H9 (cell line): ENCODE data around the gene MTHFD1L. TPM values are rescaled to one million over a fixed set of nuclear protein-coding genes. Genes with fewer than 3 reads are reported as not detected.

ENCODE experiments used
- DNase-seq: peaks from one replicate; pipeline ENCODE4 v3.0.0-alpha.2; 2017
- H2AFZ ChIP-seq: one replicate; pipeline ENCODE4 v1.6.1; 2013; ENCODE audit warnings: mild to moderate bottlenecking, low read length, control low read depth, moderate library complexity
- H2AK5ac ChIP-seq: 2 replicates; pipeline ENCODE4 v1.6.1; 2013; ENCODE audit warnings: low read length, control low read depth, mixed read lengths; ENCODE audit not compliant: insufficient read length
- H2BK120ac ChIP-seq: one replicate; pipeline ENCODE4 v1.6.1; 2013; ENCODE audit warnings: low read depth, mild to moderate bottlenecking, low read length, control low read depth, inconsistent platforms; ENCODE audit not compliant: poor library complexity, severe bottlenecking
- H2BK12ac ChIP-seq: 2 replicates; pipeline ENCODE4 v1.6.1; 2013; ENCODE audit warnings: low read length, control low read depth, mixed read lengths, low read depth; ENCODE audit not compliant: insufficient read length
- H2BK15ac ChIP-seq: 2 replicates; pipeline ENCODE4 v1.6.1; 2013; ENCODE audit warnings: low read depth, low read length, control low read depth
- H2BK20ac ChIP-seq: one replicate; pipeline ENCODE4 v1.6.1; 2013; ENCODE audit warnings: low read depth, mild to moderate bottlenecking, low read length, control low read depth, inconsistent platforms; ENCODE audit not compliant: poor library complexity, severe bottlenecking
- H2BK5ac ChIP-seq: 2 replicates; pipeline ENCODE4 v1.6.1; 2013; ENCODE audit warnings: low read length, control low read depth, mixed read lengths; ENCODE audit not compliant: insufficient read length
- H3K14ac ChIP-seq: 2 replicates; pipeline ENCODE4 v1.6.1; 2013; ENCODE audit warnings: low read length, control low read depth; ENCODE audit not compliant: insufficient read depth
- H3K18ac ChIP-seq: 2 replicates; pipeline ENCODE4 v1.6.1; 2013; ENCODE audit warnings: low read depth, mild to moderate bottlenecking, mixed read lengths, low read length, control low read depth; ENCODE audit not compliant: insufficient read length
- H3K23ac ChIP-seq: 2 replicates; pipeline ENCODE4 v1.6.1; 2013; ENCODE audit warnings: low read length, control low read depth, mixed read lengths, low read depth; ENCODE audit not compliant: insufficient read length
- H3K23me2 ChIP-seq: 2 replicates; pipeline ENCODE4 v1.6.1; 2013; ENCODE audit warnings: low read depth, mild to moderate bottlenecking, mixed read lengths, low read length, control low read depth; ENCODE audit not compliant: insufficient read length, poor library complexity, severe bottlenecking
- H3K27ac ChIP-seq: 2 replicates; pipeline ENCODE4 v1.5.1; 2013; ENCODE audit warnings: low read length, control low read depth, mixed read lengths, low read depth; ENCODE audit not compliant: insufficient read length
- H3K27me3 ChIP-seq: 2 replicates; pipeline ENCODE4 v1.6.1; 2013; ENCODE audit warnings: low read length, control low read depth, inconsistent platforms; ENCODE audit not compliant: insufficient read depth
- H3K4ac ChIP-seq: 2 replicates; pipeline ENCODE4 v1.6.1; 2013; ENCODE audit warnings: low read depth, mild to moderate bottlenecking, control low read depth, inconsistent platforms, low read length, moderate library complexity
- H3K4me1 ChIP-seq: 2 replicates; pipeline ENCODE4 v1.6.1; 2013; ENCODE audit warnings: low read length, control low read depth, inconsistent platforms; ENCODE audit not compliant: insufficient read depth
- H3K4me2 ChIP-seq: 2 replicates; pipeline ENCODE4 v1.6.1; 2013; ENCODE audit warnings: low read length, control low read depth, mixed read lengths; ENCODE audit not compliant: insufficient read length, insufficient read depth
- H3K56ac ChIP-seq: 2 replicates; pipeline ENCODE4 v1.6.1; 2013; ENCODE audit warnings: low read depth, mild to moderate bottlenecking, mixed read lengths, low read length, control low read depth; ENCODE audit not compliant: insufficient read length
- H3K79me1 ChIP-seq: 2 replicates; pipeline ENCODE4 v1.6.1; 2013; ENCODE audit warnings: low read depth, mild to moderate bottlenecking, moderate library complexity, low read length, control low read depth, inconsistent platforms; ENCODE audit not compliant: insufficient read depth, poor library complexity, severe bottlenecking
- H3K79me2 ChIP-seq: 2 replicates; pipeline ENCODE4 v1.6.1; 2013; ENCODE audit warnings: low read length, control low read depth, inconsistent platforms; ENCODE audit not compliant: insufficient read depth
- H3K9ac ChIP-seq: 2 replicates; pipeline ENCODE4 v1.6.1; 2013; ENCODE audit warnings: low read length, control low read depth, mixed read lengths; ENCODE audit not compliant: insufficient read length; ENCODE audit errors: extremely low read depth
- H3K9me3 ChIP-seq: one replicate; pipeline ENCODE4 v1.6.1; 2013; ENCODE audit warnings: low read depth, low read length, inconsistent platforms; ENCODE audit not compliant: control insufficient read depth
- H3T11ph ChIP-seq: one replicate; pipeline ENCODE4 v1.6.1; 2013; ENCODE audit warnings: mild to moderate bottlenecking, low read length, control low read depth, inconsistent platforms
- H4K20me1 ChIP-seq: one replicate; pipeline ENCODE4 v1.6.1; 2013; ENCODE audit not compliant: control insufficient read depth, insufficient read length, insufficient read depth
- H4K5ac ChIP-seq: 2 replicates; pipeline ENCODE4 v1.6.1; 2013; ENCODE audit warnings: low read depth, mild to moderate bottlenecking, mixed read lengths, low read length, control low read depth; ENCODE audit not compliant: insufficient read length
- H4K8ac ChIP-seq: replicated peaks from 2 replicates; pipeline ENCODE4 v1.6.1; 2013; ENCODE audit warnings: low read length, control low read depth, mixed read lengths, low read depth; ENCODE audit not compliant: insufficient read length
- H4K91ac ChIP-seq: 2 replicates; pipeline ENCODE4 v1.6.1; 2013; ENCODE audit warnings: low read depth, mild to moderate bottlenecking, moderate library complexity, mixed read lengths, low read length, control low read depth; ENCODE audit not compliant: insufficient read length
- H3K27ac Mint-ChIP-seq, 3 experiments: 2 replicates in 2 of 3; 3 replicates in 1 of 3; pipeline ENCODE4 v1.8.0; 2020 to 2021; ENCODE audit warnings: mixed read lengths in 3 of 3, mild to moderate bottlenecking in 1 of 3, moderate library complexity in 1 of 3
- H3K27me3 Mint-ChIP-seq: 2 replicates; pipeline ENCODE4 v1.8.0; 2021; ENCODE audit warnings: low read depth, mild to moderate bottlenecking, moderate library complexity, mixed read lengths
- H3K36me3 Mint-ChIP-seq, 3 experiments: 2 replicates in 2 of 3; 3 replicates in 1 of 3; pipeline ENCODE4 v1.8.0; 2020 to 2021; ENCODE audit warnings: low read depth in 3 of 3, mixed read lengths in 3 of 3; ENCODE audit not compliant: insufficient read depth in 1 of 3
- H3K4me1 Mint-ChIP-seq, 2 experiments: 2 replicates each; pipeline ENCODE4 v1.8.0; 2020; ENCODE audit warnings: mixed read lengths in 2 of 2
- H3K4me3 Mint-ChIP-seq, 2 experiments: 2 replicates in 1 of 2; 3 replicates in 1 of 2; pipeline ENCODE4 v1.8.0; 2020 to 2021; ENCODE audit warnings: mild to moderate bottlenecking in 2 of 2, mixed read lengths in 2 of 2, moderate library complexity in 1 of 2
- H3K9me3 Mint-ChIP-seq, 2 experiments: 2 replicates in 1 of 2; 3 replicates in 1 of 2; pipeline ENCODE4 v1.8.0; 2020; ENCODE audit warnings: mild to moderate bottlenecking in 2 of 2, mixed read lengths in 2 of 2, moderate library complexity in 1 of 2
- CTCF ChIP-seq: fragments of 200-600 bp; sonication (generic); conservative IDR thresholded peaks from 3 replicates; pipeline ENCODE4 v1.8.0; 2021; ENCODE audit warnings: antibody characterized with exemption, mild to moderate bottlenecking
- WGBS: extraction: QIAGEN DNeasy Blood & Tissue Kit; methylation state at CpG from one replicate; pipeline ENCODE4 v1.1.7; 2013; ENCODE audit warnings: missing lambda C conversion rate, low lambda C conversion rate, mixed read lengths; ENCODE audit not compliant: insufficient read length; ENCODE audit errors: extremely low coverage; 5-methylcytosine and 5-hydroxymethylcytosine counted together
- total RNA-seq: library from RNA; stranded (reverse); gene quantifications from 2 replicates; pipeline ENCODE4 v1.2.1, GENCODE V29; 2021

MTHFD1L gene
- total RNA-seq, 1 experiment from 2014 or later: 90.2 TPM

DNA sequence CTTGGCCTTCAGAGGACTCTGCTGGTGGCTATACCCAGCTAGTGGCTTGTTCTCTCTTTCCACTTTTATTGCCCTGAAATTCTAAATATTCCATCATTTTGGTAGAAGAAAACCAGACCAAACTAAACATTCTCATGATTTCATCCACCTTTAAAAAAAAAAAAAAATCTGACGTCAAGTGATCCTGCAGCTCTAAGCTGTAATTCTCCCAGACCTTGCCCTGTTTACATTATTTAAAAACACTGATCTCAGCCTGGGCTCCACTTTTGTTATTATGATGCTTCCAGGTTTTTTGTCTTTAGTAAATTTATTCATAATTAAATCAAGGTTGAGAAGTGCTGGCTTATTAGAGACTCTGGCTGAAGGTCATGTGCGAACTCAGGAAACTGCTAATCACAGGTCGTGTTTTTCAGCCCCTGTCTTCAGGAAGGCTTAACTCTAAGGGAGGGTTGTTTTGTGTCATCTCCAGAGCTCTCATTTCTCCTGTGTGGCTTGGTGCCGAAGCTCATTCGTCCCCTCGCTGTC is 114.4 kb downstream of the MTHFD1L start:
- Histone ChIP-seq H4K91ac (no peak overlapping the region), H3K79me2 (no peaks in the 10 kb centered on the region), H3K14ac (no peak overlapping the region), H2AK5ac (no peak overlapping the region), H3T11ph (no peak overlapping the region), H3K4me1 (no peaks in the 10 kb centered on the region), H3K23ac (no peak overlapping the region), H2AFZ (no peak overlapping the region), H3K18ac (no peak overlapping the region), H3K4me2 (no peak overlapping the region), H2BK12ac (no peak overlapping the region), H3K23me2 (no peaks in the 10 kb centered on the region), H3K56ac (no peak overlapping the region), H3K27me3 (no peaks in the 10 kb centered on the region), H2BK20ac (no peak overlapping the region), H2BK5ac (no peak overlapping the region), H3K4ac (no peak overlapping the region), H3K27ac (no peak overlapping the region), H4K5ac (no peak overlapping the region), H4K20me1 (no peaks in the 10 kb centered on the region), H2BK15ac (no peak overlapping the region), H3K9me3 (no peaks in the 10 kb centered on the region), H3K9ac (no peak overlapping the region), H4K8ac (no peak overlapping the region), H2BK120ac (no peak overlapping the region), H3K79me1 (no peaks in the 10 kb centered on the region)
- no peak for TF ChIP-seq CTCF
- no peaks in the 10 kb centered on the region for H3K27me3 Mint-ChIP-seq
- H3K36me3 Mint-ChIP-seq: peaks cover 0 to 52% (median 5%) of the 10 kb centered on the region in 3 experiments; a peak in 6 of 7 replicates
- DNase-seq: no peak
- WGBS: no CpG with 5 or more reads among the region's 6 CpGs
- H3K4me1 Mint-ChIP-seq: no peaks in the 10 kb centered on the region; a peak in 1 of 4 replicates
- H3K4me3 Mint-ChIP-seq: no peak overlapping the region
- peak overlapping the region in 2 of 3 experiments; percentile 34 to 59; a peak in 2 of 7 replicates for H3K27ac Mint-ChIP-seq
- no peaks in the 10 kb centered on the region for H3K9me3 Mint-ChIP-seq
